H1 (cell line): Measurements from ENCODE around the gene SNX21. TPM values are rescaled to one million over a fixed set of nuclear protein-coding genes. Genes with fewer than 3 reads are reported as not detected.

Source experiments
- CHD7 ChIP-seq: fragments of 300-600 bp; sonication (generic); IDR thresholded peaks from 2 replicates; pipeline ENCODE4 v1.7.1; 2012; ENCODE audit warnings: low read length, moderate library complexity, mild to moderate bottlenecking, inconsistent platforms; ENCODE audit not compliant: insufficient replicate concordance
- JUN ChIP-seq: IDR thresholded peaks from 2 replicates; pipeline ENCODE4 v1.6.1; 2011; ENCODE audit warnings: low read depth, mild to moderate bottlenecking, improper control_type of control experiment, low read length
- RXRA ChIP-seq: IDR thresholded peaks from 2 replicates; pipeline ENCODE4 v1.6.1; 2011; ENCODE audit warnings: low read depth, mild to moderate bottlenecking, low read length, moderate library complexity; ENCODE audit not compliant: insufficient read depth
- SIN3A ChIP-seq, 2 experiments: IDR thresholded peaks in 1 of 2; conservative IDR thresholded peaks in 1 of 2; 2 replicates each; pipeline ENCODE4 v1.6.1; 2011 to 2012; ENCODE audit warnings: low read length in 2 of 2, improper control_type of control experiment in 1 of 2, low read depth in 1 of 2, mild to moderate bottlenecking in 1 of 2
- ZNF274 ChIP-seq: IDR thresholded peaks from 2 replicates; pipeline ENCODE4 v1.7.0; 2012; ENCODE audit warnings: low read length, borderline replicate concordance; ENCODE audit errors: extremely low read depth
- polyA plus RNA-seq, 7 experiments: library from polyadenylated mRNA; depleted of rRNA in 3 of 7; stranded (reverse) in 5 of 7; unstranded in 2 of 7; fragments of >200 nt in 5 of 7; fragments of 200-250 nt in 2 of 7; gene quantifications; 1 replicate in 5 of 7; 2 replicates in 1 of 7; 4 replicates in 1 of 7; pipeline versions ENCODE4 v1.2.1 to v1.2.3, GENCODE V29; 2011 to 2013; ENCODE audit warnings: missing spikeins in 2 of 7, mixed read lengths in 2 of 7
- total RNA-seq: library from RNA; stranded (reverse); fragmentation: NEBNext Ultra II Directional; extraction: Animal tissue kit (Norgen Biotek cat#: 25700); gene quantifications from 2 replicates; pipeline ENCODE4 v1.2.1, GENCODE V29; 2021

SNX21 gene
- total and polyA plus RNA-seq, 2 of the 8 experiments (the other 6 are each of a cell fraction or from before 2014, with no cell fraction given) = 15.8 to 16.8 TPM

- no peak for TF ChIP-seq CHD7
- TF ChIP-seq RXRA = no peak
- TF ChIP-seq SIN3A (conservative IDR thresholded peaks at IDR 0.05 in 1 of 2, IDR thresholded peaks at IDR 0.05 in 1 of 2; ENCODE audit: low read depth in 1 of 2, low read length in 2 of 2) = no peak
- no peak for TF ChIP-seq ZNF274
- TF ChIP-seq JUN = no peak
Measured at GRCh38 chr20:45818239-45818638, 15.4 kb upstream of the SNX21 start (continued).
